GM18526 (cell line): ENCODE results near the gene BCL2L13.

ENCODE experiments used
- POLR2A ChIP-seq: IDR thresholded peaks from 3 replicates; pipeline ENCODE4 v1.6.1; 2011; ENCODE audit not compliant: insufficient read length; ENCODE audit errors: extremely low read depth

Gene BCL2L13

GRCh38 chr22:17728786-17729185 lies 90.2 kb downstream of the BCL2L13 start:
- no peak for TF ChIP-seq POLR2A

- TF ChIP-seq POLR2A = no peak
Measured at GRCh38 chr22:17729561-17729960, 91.0 kb downstream of the BCL2L13 start.

DNA sequence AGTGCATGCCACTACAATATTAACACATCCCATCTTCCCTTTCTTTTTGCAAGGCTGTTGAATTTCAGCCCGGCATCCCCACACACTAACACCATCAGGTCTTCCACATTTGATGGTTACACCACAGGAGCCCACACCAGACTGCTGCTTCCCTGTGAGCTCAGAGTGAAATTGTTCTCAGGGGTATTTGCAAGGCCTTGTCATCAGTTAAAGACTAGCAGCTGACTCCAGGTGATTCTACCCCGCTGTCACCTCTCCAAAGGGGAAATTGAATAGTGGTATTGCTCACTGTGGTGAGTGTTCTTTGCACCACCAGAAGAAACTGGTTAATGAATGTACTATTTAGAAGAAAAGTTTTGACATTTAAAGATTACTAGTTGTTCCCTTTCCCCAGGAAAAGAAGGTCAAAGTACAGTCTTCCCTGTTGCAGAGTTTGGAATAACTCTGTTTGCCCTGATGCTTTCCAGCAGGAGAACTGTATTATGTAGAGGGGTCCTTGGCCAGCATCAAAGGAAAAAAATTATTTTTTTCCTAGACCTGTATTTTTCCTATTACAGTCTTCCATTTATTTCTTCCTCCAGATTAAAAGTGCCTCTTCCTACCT lies 93.8 kb downstream of the BCL2L13 start:
- no peak for TF ChIP-seq POLR2A

DNA sequence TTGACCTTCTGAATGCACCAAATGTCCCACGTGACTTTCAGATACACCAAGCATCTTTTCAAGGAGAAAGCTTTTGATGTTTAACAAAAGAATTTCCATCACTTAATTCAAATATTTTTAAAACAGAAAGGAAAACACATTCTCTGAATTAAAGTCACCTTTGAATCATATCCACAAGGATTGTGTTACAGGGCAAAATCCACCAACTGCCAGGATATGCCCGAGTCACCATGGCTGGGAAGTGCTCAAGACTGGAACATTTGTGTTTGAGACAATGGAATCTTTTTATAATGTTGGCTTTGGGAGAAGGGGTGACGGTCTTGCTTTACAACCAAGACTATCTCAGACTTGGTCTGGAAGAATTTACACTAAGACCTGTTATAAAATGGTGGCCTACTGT lies 94.9 kb downstream of the BCL2L13 start:
- no peak for TF ChIP-seq POLR2A

DNA sequence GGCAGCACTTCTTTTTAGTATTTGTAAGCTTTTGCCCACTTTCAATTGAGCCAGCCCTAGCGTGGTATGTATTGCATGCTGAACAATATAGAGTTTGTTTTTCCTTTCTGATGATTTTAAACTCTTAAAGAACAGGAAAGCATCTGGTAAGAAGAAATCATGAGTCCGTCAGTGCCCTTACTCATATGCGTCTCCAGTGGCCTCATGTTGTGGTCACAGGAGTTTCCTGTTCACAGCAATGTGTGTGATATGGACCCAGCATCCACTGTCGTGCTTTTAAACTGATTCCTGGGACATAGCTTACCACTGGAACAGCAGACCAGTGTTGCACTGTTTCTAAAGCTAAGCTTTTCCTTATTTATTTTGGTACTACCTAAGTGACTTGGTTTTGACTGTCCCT lies 95.6 kb downstream of the BCL2L13 start:
- TF ChIP-seq POLR2A = no peak

DNA sequence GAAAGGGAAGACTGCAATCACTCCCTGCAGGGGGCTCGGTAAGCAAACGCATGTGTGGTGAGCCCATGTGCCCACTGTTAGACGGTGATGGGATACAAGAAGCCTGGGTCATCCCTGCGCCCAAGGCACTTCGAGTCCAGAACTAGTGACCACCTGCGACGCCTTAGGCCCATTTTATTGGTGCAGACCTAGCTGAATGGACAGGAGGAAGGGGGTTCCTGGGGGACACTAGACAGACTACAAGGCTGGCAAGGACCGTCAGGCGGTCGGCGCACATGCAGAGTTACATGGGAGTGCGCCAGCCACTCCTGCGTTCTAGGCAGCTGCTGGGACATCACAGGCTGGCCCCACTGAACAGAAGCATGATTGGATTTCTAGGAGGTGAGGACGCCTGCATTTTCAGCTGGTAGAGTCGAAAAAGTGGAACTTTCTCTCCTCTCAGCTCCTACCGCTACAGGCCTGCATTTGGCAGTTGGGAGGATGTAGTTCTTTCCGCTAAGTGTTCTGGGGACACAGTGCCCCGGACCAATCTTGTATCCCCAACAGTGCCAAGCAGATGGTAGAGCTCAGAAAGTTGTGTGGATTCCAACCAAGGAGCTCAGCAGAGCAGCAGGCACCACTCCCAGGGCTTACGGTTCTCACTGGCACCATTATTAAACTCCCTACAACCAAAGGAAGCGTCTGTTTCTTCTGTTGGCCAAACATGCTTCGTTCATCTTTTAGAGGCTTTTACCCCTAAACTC lies 100.0 kb downstream of the BCL2L13 start:
- no peak for TF ChIP-seq POLR2A

DNA sequence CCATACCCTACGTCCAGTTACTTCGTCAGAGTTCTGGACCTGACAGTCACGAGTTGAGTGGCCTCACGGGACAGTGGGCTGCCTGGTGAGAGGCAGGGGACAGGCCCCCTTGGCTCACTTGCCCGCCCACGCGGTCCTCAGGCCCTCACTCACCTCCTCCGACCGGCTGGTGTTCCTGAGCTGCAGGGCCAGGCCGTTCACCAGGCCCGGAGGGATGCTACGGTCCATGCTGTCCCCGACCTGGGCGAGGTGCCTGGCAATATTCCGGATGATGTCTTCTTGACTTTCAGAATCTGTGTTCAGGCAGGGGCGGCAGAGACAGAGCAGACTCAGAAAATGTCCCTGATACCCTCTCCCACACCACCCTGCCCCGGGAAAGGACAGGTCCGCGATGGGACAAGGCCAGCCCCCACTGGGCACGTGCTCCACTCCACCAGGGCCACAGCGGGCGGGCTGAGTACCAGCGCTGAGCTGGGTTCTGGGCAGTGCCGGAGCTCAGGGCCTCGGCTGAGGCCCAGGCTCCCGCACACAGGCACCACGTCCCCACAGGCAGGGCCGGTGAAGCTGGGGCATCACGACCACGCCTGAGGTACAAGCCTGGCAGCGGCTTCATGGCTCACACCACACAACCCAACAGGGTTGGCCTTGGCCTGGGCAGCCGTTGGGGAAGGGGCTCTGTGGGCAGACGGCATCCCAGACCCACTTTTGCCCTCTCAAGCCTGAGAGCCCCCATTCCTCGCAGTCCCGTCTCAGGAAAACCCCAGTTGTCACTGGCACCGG lies 100.8 kb downstream of the BCL2L13 start:
- no peak for TF ChIP-seq POLR2A

DNA sequence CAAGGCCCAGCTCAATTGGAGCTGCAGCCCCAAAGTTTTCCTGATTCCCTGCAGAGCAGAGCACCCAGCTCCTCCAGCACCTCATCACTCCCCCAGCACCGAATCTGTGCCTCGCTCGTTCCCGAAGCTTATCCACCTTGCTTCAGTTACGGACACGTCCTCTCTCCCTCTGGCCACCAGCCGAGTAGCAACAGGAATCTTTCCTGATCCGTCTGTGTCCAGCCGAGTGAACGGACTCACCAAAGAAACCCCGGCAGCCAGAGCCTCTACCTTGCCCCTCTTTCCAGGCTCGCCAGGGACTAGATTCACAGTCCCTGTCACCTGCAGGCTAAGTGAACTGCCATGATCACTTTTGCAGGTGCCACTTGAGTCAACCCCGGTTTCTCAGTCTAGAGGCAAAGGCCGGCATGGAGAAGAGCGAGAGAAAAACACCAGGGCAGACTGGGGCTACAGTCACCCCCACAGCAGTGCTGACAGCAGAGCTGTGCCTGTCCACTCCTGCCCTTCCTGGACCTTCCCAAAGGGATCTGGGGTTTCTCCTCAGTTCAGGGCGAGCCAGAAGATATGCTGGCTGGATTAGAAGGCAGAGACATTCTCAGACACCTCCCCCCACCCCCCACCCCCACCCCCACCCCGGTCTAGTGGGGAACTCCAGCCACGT lies 103.4 kb downstream of the BCL2L13 start:
- TF ChIP-seq POLR2A = no peak

- no peak for TF ChIP-seq POLR2A
Measured at GRCh38 chr22:17742527-17742902, 104.0 kb downstream of the BCL2L13 start.

DNA sequence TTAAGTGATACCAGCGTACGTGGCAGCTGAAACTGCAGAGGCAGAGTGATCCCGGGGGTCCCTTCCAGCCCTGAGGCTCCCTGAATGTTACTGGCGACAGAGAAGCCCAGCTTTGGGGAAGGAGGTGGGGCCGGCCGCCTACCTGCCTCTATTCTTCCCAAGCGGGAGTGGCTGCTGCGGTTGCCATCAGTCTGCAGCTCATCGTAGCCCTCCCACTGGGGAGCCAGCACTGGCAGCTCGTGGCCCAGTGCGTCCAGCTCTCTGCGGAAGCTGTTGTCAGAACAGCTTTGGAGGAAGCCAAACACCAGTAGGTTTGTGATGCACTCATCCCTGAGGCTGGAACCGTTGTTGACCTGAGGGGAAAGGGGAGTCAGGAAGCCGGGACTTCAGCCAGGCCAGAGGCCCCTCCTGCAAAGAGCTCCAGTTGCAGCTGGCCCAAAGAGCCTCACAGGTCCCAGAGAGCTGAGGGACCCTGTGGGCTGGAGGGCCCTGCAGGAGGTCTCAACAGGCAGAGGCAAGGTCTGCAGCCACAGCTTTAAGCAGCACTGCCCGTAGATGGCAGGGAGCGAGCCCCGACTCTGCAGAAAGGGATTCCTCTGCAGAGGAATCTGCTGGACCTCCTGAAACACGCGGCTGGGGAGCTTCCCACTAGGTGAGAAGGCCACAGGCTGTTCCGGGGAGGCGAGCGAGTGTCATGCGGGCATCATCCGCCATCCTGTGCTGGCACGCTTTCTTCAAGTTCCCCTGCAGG lies 105.3 kb downstream of the BCL2L13 start:
- no peak for TF ChIP-seq POLR2A

GRCh38 chr22:17744430-17744829 lies 105.9 kb downstream of the BCL2L13 start:
- TF ChIP-seq POLR2A = no peak

GRCh38 chr22:17746916-17747315 lies 108.4 kb downstream of the BCL2L13 start:
- TF ChIP-seq POLR2A = no peak

- no peak for TF ChIP-seq POLR2A
Measured at GRCh38 chr22:17748555-17749353, 110.2 kb downstream of the BCL2L13 start.

GRCh38 chr22:17749605-17750395 lies 111.2 kb downstream of the BCL2L13 start:
- no peak for TF ChIP-seq POLR2A

- no peak for TF ChIP-seq POLR2A
Measured at GRCh38 chr22:17751596-17751995, 113.0 kb downstream of the BCL2L13 start.
